ENCODE data around the gene CTNNB1. TPM values are rescaled to one million over a fixed set of nuclear protein-coding genes. Genes with fewer than 3 reads are reported as not detected.

Gene CTNNB1
- total and polyA plus RNA-seq, 2 of the 13 experiments (the other 11 are each of a cell fraction or from before 2014, with no cell fraction given): 398 to 489 TPM

GRCh38 chr3:41198950-41199865 is at the start of gene CTNNB1 (continued):
- TF ChIP-seq SALL2 (CRISPR knock-in tag; IDR thresholded peaks at IDR 0.05) (peak; percentile 97), ZNF484 (CRISPR knock-in tag; IDR thresholded peaks at IDR 0.05; ENCODE audit: borderline replicate concordance, low read depth) (no peak), MLLT10 (CRISPR knock-in tag; IDR thresholded peaks at IDR 0.05) (no peak), NR2F2 (IDR thresholded peaks at IDR 0.05; ENCODE audit: borderline replicate concordance, low read depth) (no peak), ZNF326 (CRISPR knock-in tag; IDR thresholded peaks at IDR 0.05; ENCODE audit: borderline replicate concordance) (no peak), TAF1 (CRISPR knock-in tag; IDR thresholded peaks at IDR 0.05) (peak; percentile 99), CREBL2 (CRISPR knock-in tag; IDR thresholded peaks at IDR 0.05; ENCODE audit: borderline replicate concordance) (peak; percentile 95), MZF1 (CRISPR knock-in tag; IDR thresholded peaks at IDR 0.05; ENCODE audit: borderline replicate concordance) (0 out of 2 replicates have a peak, but pooled peaks have one; percentile 54), ZNF124 (CRISPR knock-in tag; IDR thresholded peaks at IDR 0.05) (peak; percentile 97), ZNF597 (CRISPR knock-in tag; IDR thresholded peaks at IDR 0.05) (no peak), SNRNP70 (IDR thresholded peaks at IDR 0.05; ENCODE audit: low read depth, low read length) (no peak), KLF15 (CRISPR knock-in tag; IDR thresholded peaks at IDR 0.05; ENCODE audit: borderline replicate concordance) (peak; percentile 94; the same call in 1 of the 2 replicates), TSC22D2 (CRISPR knock-in tag; IDR thresholded peaks at IDR 0.05; ENCODE audit: borderline replicate concordance) (peak; percentile 96), MEF2D (CRISPR knock-in tag; IDR thresholded peaks at IDR 0.05) (peak; percentile 79; the same call in 1 of the 2 replicates), ZNF260 (CRISPR knock-in tag; IDR thresholded peaks at IDR 0.05; ENCODE audit: borderline replicate concordance, low read depth) (no peak), MBNL3 (CRISPR knock-in tag; conservative IDR thresholded peaks at IDR 0.05) (peak; percentile 90; the same call in 1 of the 2 replicates), ZNF33A (CRISPR knock-in tag; IDR thresholded peaks at IDR 0.05; ENCODE audit: borderline replicate concordance) (peak; percentile 86; the same call in 1 of the 2 replicates), ERF (CRISPR knock-in tag; IDR thresholded peaks at IDR 0.05) (peak; percentile 97), SNAI1 (CRISPR knock-in tag; IDR thresholded peaks at IDR 0.05; ENCODE audit: borderline replicate concordance) (no peak), KLF16 (CRISPR knock-in tag; IDR thresholded peaks at IDR 0.05) (peak in 1 of 2 experiments; percentile 99; a peak in 2 of 4 replicates), BORCS8-MEF2B (CRISPR knock-in tag; IDR thresholded peaks at IDR 0.05) (peak; percentile 94), ZNF232 (CRISPR knock-in tag; IDR thresholded peaks at IDR 0.05; ENCODE audit: borderline replicate concordance) (peak; percentile 85; the same call in 1 of the 2 replicates), HDAC1 (CRISPR knock-in tag; IDR thresholded peaks at IDR 0.05) (peak; percentile 96), GZF1 (CRISPR knock-in tag; IDR thresholded peaks at IDR 0.05) (peak; percentile 40; the same call in 1 of the 2 replicates), BRD4 (CRISPR knock-in tag; IDR thresholded peaks at IDR 0.05) (peak; percentile 97), ZNF224 (CRISPR knock-in tag; IDR thresholded peaks at IDR 0.05) (no peak; the same call in 1 of the 2 replicates)
- TF ChIP-seq, protein P1, sequence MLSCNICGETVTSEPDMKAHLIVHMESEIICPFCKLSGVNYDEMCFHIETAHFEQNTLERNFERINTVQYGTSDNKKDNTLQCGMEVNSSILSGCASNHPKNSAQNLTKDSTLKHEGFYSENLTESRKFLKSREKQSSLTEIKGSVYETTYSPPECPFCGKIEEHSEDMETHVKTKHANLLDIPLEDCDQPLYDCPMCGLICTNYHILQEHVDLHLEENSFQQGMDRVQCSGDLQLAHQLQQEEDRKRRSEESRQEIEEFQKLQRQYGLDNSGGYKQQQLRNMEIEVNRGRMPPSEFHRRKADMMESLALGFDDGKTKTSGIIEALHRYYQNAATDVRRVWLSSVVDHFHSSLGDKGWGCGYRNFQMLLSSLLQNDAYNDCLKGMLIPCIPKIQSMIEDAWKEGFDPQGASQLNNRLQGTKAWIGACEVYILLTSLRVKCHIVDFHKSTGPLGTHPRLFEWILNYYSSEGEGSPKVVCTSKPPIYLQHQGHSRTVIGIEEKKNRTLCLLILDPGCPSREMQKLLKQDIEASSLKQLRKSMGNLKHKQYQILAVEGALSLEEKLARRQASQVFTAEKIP (CRISPR knock-in tag; IDR thresholded peaks at IDR 0.05; ENCODE audit: borderline replicate concordance): no peak

Measured in HepG2 (cell line).